HEK293 (cell line): ENCODE measurements around the gene LNX1.

Source experiments
- CTCF ChIA-PET: fragments of 350-600 bp; formaldehyde crosslinking; extraction: SDS; loops from one replicate; lab custom pipeline; 2021; ENCODE audit warnings: antibody characterized with exemption; lab: Yijun Ruan, JAX
- POLR2A ChIA-PET: fragments of 300-600 bp; formaldehyde crosslinking; extraction: SDS; loops from one replicate; lab custom pipeline; 2020; ENCODE audit warnings: antibody characterized with exemption, inconsistent platforms; lab: Yijun Ruan, JAX
- H3K27ac ChIP-seq: fragments of 200-500 bp; sonication (Bioruptor generic); 2 replicates; pipeline ENCODE4 v1.5.1; 2014; ENCODE audit warnings: low read depth, low read length, control low read depth, inconsistent platforms; ENCODE audit errors: extremely low read depth
- H3K36me3 ChIP-seq, 2 experiments: fragments of 200-500 bp in 1 of 2; sonication (Bioruptor generic) in 1 of 2; 1 replicate in 1 of 2; 2 replicates in 1 of 2; pipeline ENCODE4 v1.5.1; 2014 to 2017; ENCODE audit warnings: inconsistent platforms in 2 of 2, low read length in 2 of 2; ENCODE audit not compliant: control insufficient read depth in 2 of 2, insufficient read depth in 1 of 2
- H3K4me1 ChIP-seq: fragments of 200-500 bp; sonication (Bioruptor generic); 2 replicates; pipeline ENCODE4 v1.5.1; 2014; ENCODE audit warnings: mild to moderate bottlenecking, low read length, inconsistent platforms; ENCODE audit not compliant: control insufficient read depth, insufficient read depth
- H3K4me3 ChIP-seq: 2 replicates; pipeline ENCODE4 v1.5.1; 2011; ENCODE audit warnings: low read depth, mild to moderate bottlenecking, control low read depth, low read length, moderate library complexity
- H3K9me3 ChIP-seq: fragments of 200-500 bp; sonication (Bioruptor generic); 2 replicates; pipeline ENCODE4 v1.5.1; 2014; ENCODE audit warnings: low read depth, low read length, inconsistent platforms; ENCODE audit not compliant: control insufficient read depth, insufficient read depth
- BCL11A ChIP-seq: fragments of 450-650 bp; formaldehyde crosslinking; IDR thresholded peaks from 2 replicates; pipeline ENCODE4 v1.5.1; 2016; ENCODE audit warnings: low read depth, missing biosample characterization, missing genetic modification characterization
- CTCF ChIP-seq: fragments of 450-650 bp; formaldehyde crosslinking; IDR thresholded peaks from 2 replicates; pipeline ENCODE4 v1.5.1; 2016; ENCODE audit warnings: missing biosample characterization, missing genetic modification characterization
- HOXA7 ChIP-seq: sonication (generic); formaldehyde crosslinking; IDR thresholded peaks from 2 replicates; pipeline ENCODE4 v1.8.1; 2022; ENCODE audit warnings: missing genetic modification reagents, borderline replicate concordance
- MZF1 ChIP-seq: fragments of 450-650 bp; formaldehyde crosslinking; IDR thresholded peaks from 2 replicates; pipeline ENCODE4 v1.5.1; 2017; ENCODE audit warnings: missing biosample characterization, missing genetic modification characterization, borderline replicate concordance
- OVOL3 ChIP-seq: fragments of 450-650 bp; formaldehyde crosslinking; IDR thresholded peaks from 2 replicates; pipeline ENCODE4 v1.5.1; 2016; ENCODE audit warnings: missing biosample characterization, missing genetic modification characterization
- RBAK ChIP-seq: fragments of 450-650 bp; formaldehyde crosslinking; IDR thresholded peaks from 2 replicates; pipeline ENCODE4 v1.5.1; 2016; ENCODE audit warnings: missing biosample characterization, missing genetic modification characterization
- SCRT1 ChIP-seq: fragments of 450-650 bp; formaldehyde crosslinking; IDR thresholded peaks from 2 replicates; pipeline ENCODE4 v1.5.1; 2016; ENCODE audit warnings: missing biosample characterization, missing genetic modification characterization, borderline replicate concordance
- SETDB1 ChIP-seq: IDR thresholded peaks from one replicate; pipeline ENCODE4 v1.6.1; 2017; ENCODE audit warnings: mild to moderate bottlenecking, low read length, moderate library complexity, mixed read lengths; ENCODE audit not compliant: insufficient read length
- SP2 ChIP-seq: fragments of 450-650 bp; formaldehyde crosslinking; IDR thresholded peaks from 2 replicates; pipeline ENCODE4 v1.5.1; 2016; ENCODE audit warnings: missing biosample characterization, missing genetic modification characterization
- TCF7L2 ChIP-seq: IDR thresholded peaks from 2 replicates; pipeline ENCODE4 v1.6.1; 2011; ENCODE audit warnings: low read depth, mild to moderate bottlenecking, inconsistent platforms, low read length, moderate library complexity, borderline replicate concordance
- ZBTB26 ChIP-seq: fragments of 450-650 bp; formaldehyde crosslinking; optimal IDR thresholded peaks from 2 replicates; pipeline ENCODE3; 2016; ENCODE audit warnings: missing biosample characterization, mild to moderate bottlenecking, missing genetic modification characterization
- ZNF2 ChIP-seq: fragments of 450-650 bp; formaldehyde crosslinking; IDR thresholded peaks from 2 replicates; pipeline ENCODE4 v1.5.1; 2016; ENCODE audit warnings: missing biosample characterization, missing genetic modification characterization
- ZNF221 ChIP-seq: fragments of 450-650 bp; formaldehyde crosslinking; IDR thresholded peaks from 2 replicates; pipeline ENCODE4 v1.5.1; 2017; ENCODE audit warnings: missing biosample characterization, missing genetic modification characterization, borderline replicate concordance
- ZNF24 ChIP-seq: fragments of 450-650 bp; formaldehyde crosslinking; IDR thresholded peaks from 2 replicates; pipeline ENCODE4 v1.5.1; 2016; ENCODE audit warnings: missing biosample characterization, missing genetic modification characterization
- ZNF266 ChIP-seq: fragments of 450-650 bp; formaldehyde crosslinking; IDR thresholded peaks from 2 replicates; pipeline ENCODE4 v1.5.1; 2016; ENCODE audit warnings: missing biosample characterization, missing genetic modification characterization, low read depth
- ZNF324 ChIP-seq: fragments of 450-650 bp; formaldehyde crosslinking; IDR thresholded peaks from 2 replicates; pipeline ENCODE4 v1.5.1; 2016; ENCODE audit warnings: missing biosample characterization, missing genetic modification characterization
- ZNF341 ChIP-seq: fragments of 450-650 bp; formaldehyde crosslinking; IDR thresholded peaks from 2 replicates; pipeline ENCODE4; 2016; ENCODE audit warnings: low read depth, missing biosample characterization, missing genetic modification characterization
- ZNF391 ChIP-seq: fragments of 450-650 bp; formaldehyde crosslinking; IDR thresholded peaks from 2 replicates; pipeline ENCODE4 v1.5.1; 2016; ENCODE audit warnings: low read depth, missing biosample characterization, missing genetic modification characterization, borderline replicate concordance
- ZNF423 ChIP-seq: fragments of 450-650 bp; formaldehyde crosslinking; IDR thresholded peaks from 2 replicates; pipeline ENCODE4 v1.5.1; 2016; ENCODE audit warnings: missing biosample characterization, missing genetic modification characterization
- ZNF548 ChIP-seq: fragments of 450-650 bp; formaldehyde crosslinking; IDR thresholded peaks from 2 replicates; pipeline ENCODE4 v1.5.1; 2016; ENCODE audit warnings: missing biosample characterization, missing genetic modification characterization
- ZNF558 ChIP-seq: fragments of 450-650 bp; formaldehyde crosslinking; IDR thresholded peaks from 2 replicates; pipeline ENCODE4 v1.5.1; 2016; ENCODE audit warnings: missing biosample characterization, missing genetic modification characterization
- ZNF580 ChIP-seq: fragments of 450-650 bp; formaldehyde crosslinking; IDR thresholded peaks from 2 replicates; pipeline ENCODE4 v1.5.1; 2016; ENCODE audit warnings: missing biosample characterization, missing genetic modification characterization
- ZNF621 ChIP-seq: fragments of 450-650 bp; formaldehyde crosslinking; IDR thresholded peaks from 2 replicates; pipeline ENCODE4 v1.5.1; 2017; ENCODE audit warnings: missing biosample characterization, missing genetic modification characterization
- ZNF639 ChIP-seq: fragments of 450-650 bp; formaldehyde crosslinking; IDR thresholded peaks from 2 replicates; pipeline ENCODE4 v1.5.1; 2016; ENCODE audit warnings: missing biosample characterization, missing genetic modification characterization
- ZNF654 ChIP-seq: fragments of 450-650 bp; formaldehyde crosslinking; IDR thresholded peaks from 2 replicates; pipeline ENCODE4 v1.5.1; 2016; ENCODE audit warnings: low read depth, missing biosample characterization, missing genetic modification characterization
- ZNF776 ChIP-seq: fragments of 450-650 bp; formaldehyde crosslinking; IDR thresholded peaks from 2 replicates; pipeline ENCODE4 v1.5.0; 2017; ENCODE audit warnings: missing biosample characterization, missing genetic modification characterization, borderline replicate concordance
- ZNF837 ChIP-seq: fragments of 450-650 bp; formaldehyde crosslinking; IDR thresholded peaks from 2 replicates; pipeline ENCODE4 v1.5.1; 2016; ENCODE audit warnings: missing biosample characterization, missing genetic modification characterization
- ZSCAN16 ChIP-seq: fragments of 450-650 bp; formaldehyde crosslinking; IDR thresholded peaks from 2 replicates; pipeline ENCODE4 v1.5.1; 2016; ENCODE audit warnings: missing biosample characterization, missing genetic modification characterization
- ZSCAN4 ChIP-seq: fragments of 450-650 bp; formaldehyde crosslinking; IDR thresholded peaks from 2 replicates; pipeline ENCODE4 v1.5.1; 2017; ENCODE audit warnings: missing biosample characterization, missing genetic modification characterization
- ZXDB ChIP-seq: fragments of 450-650 bp; formaldehyde crosslinking; IDR thresholded peaks from 2 replicates; pipeline ENCODE4 v1.5.1; 2016; ENCODE audit warnings: missing biosample characterization, missing genetic modification characterization

LNX1 gene

GRCh38 chr4:53602390-53602789 is 11.1 kb upstream of the LNX1 start:
- Histone ChIP-seq H3K9me3 (no peaks in the 10 kb centered on the region), H3K4me1 (no peaks in the 10 kb centered on the region), H3K4me3 (no peak overlapping the region), H3K27ac (no peak overlapping the region), H3K36me3 (no peaks in the 10 kb centered on the region)
- POLR2A ChIA-PET = no interaction called here
- no peak for TF ChIP-seq ZSCAN4 (tag by site-specific recombination)
- no peak for TF ChIP-seq ZNF24 (tag by site-specific recombination)
- no peak for TF ChIP-seq SP2 (tag by site-specific recombination)
- TF ChIP-seq HOXA7 (CRISPR knock-in tag) = no peak
- TF ChIP-seq RBAK (tag by site-specific recombination) = no peak
- no peak for TF ChIP-seq ZNF391 (tag by site-specific recombination)
- TF ChIP-seq CTCF (tag by site-specific recombination) = no peak
- TF ChIP-seq ZNF324 (tag by site-specific recombination) = no peak
- no peak for TF ChIP-seq ZNF266 (tag by site-specific recombination)
- no peak for TF ChIP-seq SCRT1
- TF ChIP-seq ZNF580 (tag by site-specific recombination) = no peak
- no peak for TF ChIP-seq ZNF639 (tag by site-specific recombination)
- TF ChIP-seq ZNF621 (tag by site-specific recombination) = no peak
- TF ChIP-seq BCL11A = no peak
- TF ChIP-seq ZNF423 = no peak
- no peak for TF ChIP-seq ZNF221 (tag by site-specific recombination)
- no peak for TF ChIP-seq ZNF558 (tag by site-specific recombination)
- TF ChIP-seq ZSCAN16 (tag by site-specific recombination) = no peak
- no peak for TF ChIP-seq TCF7L2
- no peak for TF ChIP-seq ZNF548
- CTCF ChIA-PET = interaction anchor here (1.1 kb wide), 1 partner anchor 31 kb away, joined by 3 read pairs; no protein-coding TSS in a partner anchor

- Histone ChIP-seq H3K4me1 (no peaks in the 10 kb centered on the region), H3K9me3 (no peaks in the 10 kb centered on the region), H3K36me3 (no peaks in the 10 kb centered on the region), H3K4me3 (no peak overlapping the region), H3K27ac (no peak overlapping the region)
- POLR2A ChIA-PET = no interaction called here
- CTCF ChIA-PET = interaction anchor here (0.5 to 1.3 kb wide), 5 partner anchors 15 to 235 kb away, joined by 3 to 4 read pairs (median 3); no protein-coding TSS in a partner anchor
- TF ChIP-seq ZBTB26 (tag by site-specific recombination) (no peak), ZXDB (tag by site-specific recombination) (0 out of 2 replicates have a peak, but pooled peaks have one; percentile 17), ZNF341 (tag by site-specific recombination) (peak; percentile 79), ZNF391 (tag by site-specific recombination) (no peak), ZNF654 (tag by site-specific recombination) (peak; percentile 20; the same call in 1 of the 2 replicates), ZNF2 (tag by site-specific recombination) (0 out of 2 replicates have a peak, but pooled peaks have one; percentile 45), ZNF776 (tag by site-specific recombination) (no peak), SETDB1 (no peak), ZNF837 (tag by site-specific recombination) (no peak), OVOL3 (no peak), MZF1 (tag by site-specific recombination) (no peak)
Measured at GRCh38 chr4:53601251-53601764, 10.0 kb upstream of the LNX1 start.
